GM23338 (cell line): Measurements from ENCODE around the gene GRIK5. TPM values are rescaled to one million over a fixed set of nuclear protein-coding genes. Genes with fewer than 3 reads are reported as not detected.

Source experiments
- ATAC-seq: fragments of 200-7000 bp; cut with Tn5 transposase; 3 replicates; pipeline ENCODE4 v1.9.1; 2020
- DNase-seq: peaks from one replicate; pipeline ENCODE4 v3.0.0-alpha.2; 2015; ENCODE audit warnings: low spot score
- H2AFZ ChIP-seq: fragments of 200-600 bp; sonication (generic); 2 replicates; pipeline ENCODE4 v1.8.0; 2016; ENCODE audit warnings: antibody characterized with exemption, mild to moderate bottlenecking, moderate library complexity
- H3F3A ChIP-seq: fragments of 200-600 bp; sonication (generic); replicated peaks from 2 replicates; pipeline ENCODE4 v1.8.0; 2017; ENCODE audit warnings: antibody characterized with exemption, mixed run types, low read depth
- H3K27ac ChIP-seq: fragments of 200-600 bp; sonication (generic); 2 replicates; pipeline ENCODE4 v1.6.1; 2016; ENCODE audit warnings: low read depth
- H3K27me3 ChIP-seq: fragments of 200-600 bp; sonication (generic); 2 replicates; pipeline ENCODE4 v1.8.0; 2016; ENCODE audit warnings: mild to moderate bottlenecking, mixed run types, moderate library complexity; ENCODE audit not compliant: insufficient read depth
- H3K36me3 ChIP-seq: fragments of 200-600 bp; sonication (generic); 2 replicates; pipeline ENCODE4 v1.8.0; 2016; ENCODE audit warnings: mild to moderate bottlenecking; ENCODE audit not compliant: insufficient read depth
- H3K4me1 ChIP-seq: fragments of 200-600 bp; sonication (generic); 2 replicates; pipeline ENCODE4 v1.8.0; 2016; ENCODE audit warnings: mild to moderate bottlenecking, moderate library complexity; ENCODE audit not compliant: insufficient read depth
- H3K4me2 ChIP-seq: fragments of 200-600 bp; sonication (generic); 2 replicates; pipeline ENCODE4 v1.7.1; 2017; ENCODE audit warnings: mixed run types
- H3K4me3 ChIP-seq: fragments of 200-600 bp; sonication (generic); 2 replicates; pipeline ENCODE4 v1.6.1; 2016; ENCODE audit warnings: mixed run types
- H3K79me2 ChIP-seq: fragments of 200-600 bp; sonication (generic); replicated peaks from 2 replicates; pipeline ENCODE4 v1.8.0; 2017; ENCODE audit warnings: mild to moderate bottlenecking; ENCODE audit not compliant: insufficient read depth
- H3K9me2 ChIP-seq: fragments of 200-600 bp; sonication (generic); 2 replicates; pipeline ENCODE4 v1.8.0; 2017; ENCODE audit not compliant: insufficient read depth
- H4K20me1 ChIP-seq: fragments of 200-600 bp; sonication (generic); replicated peaks from 2 replicates; pipeline ENCODE4 v1.8.0; 2017; ENCODE audit warnings: mild to moderate bottlenecking; ENCODE audit not compliant: insufficient read depth
- H3K27ac Mint-ChIP-seq: 2 replicates; pipeline ENCODE4 v1.8.0; 2020; ENCODE audit warnings: inconsistent platforms, mild to moderate bottlenecking, moderate library complexity, mixed read lengths
- H3K27me3 Mint-ChIP-seq: 3 replicates; pipeline ENCODE4 v1.8.0; 2022; ENCODE audit warnings: low read depth, mild to moderate bottlenecking, moderate library complexity, mixed read lengths, inconsistent platforms; ENCODE audit not compliant: insufficient read depth, poor library complexity
- H3K36me3 Mint-ChIP-seq: 3 replicates; pipeline ENCODE4 v1.8.0; 2021; ENCODE audit warnings: low read depth, mild to moderate bottlenecking, inconsistent platforms, moderate library complexity, mixed read lengths
- H3K4me1 Mint-ChIP-seq: 3 replicates; pipeline ENCODE4 v1.8.0; 2020; ENCODE audit warnings: mild to moderate bottlenecking, inconsistent platforms, mixed read lengths
- H3K4me3 Mint-ChIP-seq: 3 replicates; pipeline ENCODE4 v1.8.0; 2021; ENCODE audit warnings: moderate library complexity, mild to moderate bottlenecking, inconsistent platforms, mixed read lengths
- H3K9me3 Mint-ChIP-seq: 3 replicates; pipeline ENCODE4 v1.8.0; 2020; ENCODE audit warnings: moderate library complexity, mild to moderate bottlenecking, inconsistent platforms, mixed read lengths
- CREB1 ChIP-seq: fragments of 250-450 bp; sonication (Bioruptor Pico); IDR thresholded peaks from 2 replicates; pipeline ENCODE4 v1.5.0; 2020; ENCODE audit warnings: low read depth, mild to moderate bottlenecking, moderate library complexity
- EZH2phosphoT487 ChIP-seq: fragments of 200-600 bp; sonication (generic); IDR thresholded peaks from one replicate; pipeline ENCODE4 v1.8.1; 2018; ENCODE audit warnings: antibody characterized with exemption; ENCODE audit not compliant: unreplicated experiment
- NANOG ChIP-seq: IDR thresholded peaks from 2 replicates; pipeline ENCODE4 v1.6.1; 2016; ENCODE audit warnings: antibody characterized with exemption, borderline replicate concordance
- STAT1 ChIP-seq: IDR thresholded peaks from one replicate; pipeline ENCODE4 v1.6.1; 2016; ENCODE audit warnings: antibody characterized with exemption; ENCODE audit not compliant: unreplicated experiment
- ZNF114 ChIP-seq: fragments of 250-450 bp; sonication (Bioruptor Pico); IDR thresholded peaks from 2 replicates; pipeline ENCODE4 v1.5.0; 2020; ENCODE audit warnings: mild to moderate bottlenecking, moderate library complexity
- ZNF331 ChIP-seq: fragments of 250-450 bp; sonication (Bioruptor Pico); IDR thresholded peaks from 2 replicates; pipeline ENCODE4 v1.5.0; 2020; ENCODE audit warnings: low read depth, mild to moderate bottlenecking, moderate library complexity
- polyA plus RNA-seq: library from polyadenylated mRNA; unstranded; fragments of >200 nt; fragmentation: Nextera tagmentation; extraction: Ambion mirVana; gene quantifications from 2 replicates; pipeline ENCODE4 v1.2.1, GENCODE V29; 2016
- total RNA-seq: library from RNA; depleted of rRNA; stranded (reverse); fragments of >200 nt; shearing (Covaris generic); gene quantifications from 2 replicates; pipeline ENCODE4 v1.2.3, GENCODE V29; 2014
- TF ChIP-seq, protein P1 (sequence below): fragments of 250-450 bp; sonication (Bioruptor Pico); IDR thresholded peaks from 2 replicates; pipeline ENCODE4 v1.5.0; 2020; ENCODE audit warnings: mild to moderate bottlenecking, moderate library complexity
- TF ChIP-seq, protein P2 (sequence below): IDR thresholded peaks from one replicate; pipeline ENCODE4 v1.6.1; 2018; ENCODE audit warnings: antibody characterized with exemption; ENCODE audit not compliant: unreplicated experiment
- TF ChIP-seq, protein P3 (sequence below), 2 experiments: fragments of 200-600 bp in 1 of 2; sonication (generic) in 1 of 2; conservative IDR thresholded peaks; 2 replicates each; pipeline versions ENCODE4 v1.5.1 to v1.6.1; 2016 to 2017; ENCODE audit warnings: antibody characterized with exemption in 2 of 2, low read depth in 2 of 2, mild to moderate bottlenecking in 2 of 2, moderate library complexity in 1 of 2

GRIK5 gene
- total and polyA plus RNA-seq, 2 experiments from 2014 or later, result 5.1 to 42.5 TPM

DNA sequence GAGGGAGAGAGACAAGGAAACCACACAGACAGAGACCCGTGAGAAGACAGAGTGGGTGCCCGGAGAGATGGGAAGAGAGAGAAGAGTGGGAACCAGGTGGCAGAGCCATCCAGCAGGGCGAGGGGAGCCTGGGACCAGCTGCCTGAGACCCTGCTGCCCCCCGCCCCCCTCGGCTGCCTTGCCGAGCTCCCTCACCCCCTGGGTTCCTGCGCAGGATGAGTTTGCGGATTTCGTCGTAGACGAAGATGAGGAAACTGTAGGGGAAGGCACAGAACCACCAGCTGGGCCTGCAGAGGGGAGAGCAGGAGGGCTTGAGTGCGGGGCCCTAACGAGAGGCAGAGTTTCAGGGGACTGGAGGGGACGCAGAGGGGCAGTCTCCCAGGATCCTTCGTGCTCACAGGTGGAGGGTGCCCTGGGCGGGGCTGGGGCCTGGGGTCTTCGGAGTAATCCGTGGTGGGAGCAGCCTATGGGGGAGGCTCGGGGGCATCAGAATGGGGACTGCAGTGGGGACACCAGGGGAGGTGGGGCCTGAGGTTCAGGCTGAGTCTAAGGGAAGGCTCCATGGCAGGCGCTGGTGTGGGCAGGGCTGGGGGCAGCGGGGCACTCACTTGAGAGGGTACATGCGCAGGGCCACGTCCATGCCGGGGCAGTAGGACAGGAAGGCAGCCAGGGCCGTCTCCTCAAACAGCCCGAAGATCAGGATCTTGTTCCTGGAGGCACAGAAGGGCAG, 102.8 kb downstream of the GRIK5 start (continued):
- TF ChIP-seq, protein P1, sequence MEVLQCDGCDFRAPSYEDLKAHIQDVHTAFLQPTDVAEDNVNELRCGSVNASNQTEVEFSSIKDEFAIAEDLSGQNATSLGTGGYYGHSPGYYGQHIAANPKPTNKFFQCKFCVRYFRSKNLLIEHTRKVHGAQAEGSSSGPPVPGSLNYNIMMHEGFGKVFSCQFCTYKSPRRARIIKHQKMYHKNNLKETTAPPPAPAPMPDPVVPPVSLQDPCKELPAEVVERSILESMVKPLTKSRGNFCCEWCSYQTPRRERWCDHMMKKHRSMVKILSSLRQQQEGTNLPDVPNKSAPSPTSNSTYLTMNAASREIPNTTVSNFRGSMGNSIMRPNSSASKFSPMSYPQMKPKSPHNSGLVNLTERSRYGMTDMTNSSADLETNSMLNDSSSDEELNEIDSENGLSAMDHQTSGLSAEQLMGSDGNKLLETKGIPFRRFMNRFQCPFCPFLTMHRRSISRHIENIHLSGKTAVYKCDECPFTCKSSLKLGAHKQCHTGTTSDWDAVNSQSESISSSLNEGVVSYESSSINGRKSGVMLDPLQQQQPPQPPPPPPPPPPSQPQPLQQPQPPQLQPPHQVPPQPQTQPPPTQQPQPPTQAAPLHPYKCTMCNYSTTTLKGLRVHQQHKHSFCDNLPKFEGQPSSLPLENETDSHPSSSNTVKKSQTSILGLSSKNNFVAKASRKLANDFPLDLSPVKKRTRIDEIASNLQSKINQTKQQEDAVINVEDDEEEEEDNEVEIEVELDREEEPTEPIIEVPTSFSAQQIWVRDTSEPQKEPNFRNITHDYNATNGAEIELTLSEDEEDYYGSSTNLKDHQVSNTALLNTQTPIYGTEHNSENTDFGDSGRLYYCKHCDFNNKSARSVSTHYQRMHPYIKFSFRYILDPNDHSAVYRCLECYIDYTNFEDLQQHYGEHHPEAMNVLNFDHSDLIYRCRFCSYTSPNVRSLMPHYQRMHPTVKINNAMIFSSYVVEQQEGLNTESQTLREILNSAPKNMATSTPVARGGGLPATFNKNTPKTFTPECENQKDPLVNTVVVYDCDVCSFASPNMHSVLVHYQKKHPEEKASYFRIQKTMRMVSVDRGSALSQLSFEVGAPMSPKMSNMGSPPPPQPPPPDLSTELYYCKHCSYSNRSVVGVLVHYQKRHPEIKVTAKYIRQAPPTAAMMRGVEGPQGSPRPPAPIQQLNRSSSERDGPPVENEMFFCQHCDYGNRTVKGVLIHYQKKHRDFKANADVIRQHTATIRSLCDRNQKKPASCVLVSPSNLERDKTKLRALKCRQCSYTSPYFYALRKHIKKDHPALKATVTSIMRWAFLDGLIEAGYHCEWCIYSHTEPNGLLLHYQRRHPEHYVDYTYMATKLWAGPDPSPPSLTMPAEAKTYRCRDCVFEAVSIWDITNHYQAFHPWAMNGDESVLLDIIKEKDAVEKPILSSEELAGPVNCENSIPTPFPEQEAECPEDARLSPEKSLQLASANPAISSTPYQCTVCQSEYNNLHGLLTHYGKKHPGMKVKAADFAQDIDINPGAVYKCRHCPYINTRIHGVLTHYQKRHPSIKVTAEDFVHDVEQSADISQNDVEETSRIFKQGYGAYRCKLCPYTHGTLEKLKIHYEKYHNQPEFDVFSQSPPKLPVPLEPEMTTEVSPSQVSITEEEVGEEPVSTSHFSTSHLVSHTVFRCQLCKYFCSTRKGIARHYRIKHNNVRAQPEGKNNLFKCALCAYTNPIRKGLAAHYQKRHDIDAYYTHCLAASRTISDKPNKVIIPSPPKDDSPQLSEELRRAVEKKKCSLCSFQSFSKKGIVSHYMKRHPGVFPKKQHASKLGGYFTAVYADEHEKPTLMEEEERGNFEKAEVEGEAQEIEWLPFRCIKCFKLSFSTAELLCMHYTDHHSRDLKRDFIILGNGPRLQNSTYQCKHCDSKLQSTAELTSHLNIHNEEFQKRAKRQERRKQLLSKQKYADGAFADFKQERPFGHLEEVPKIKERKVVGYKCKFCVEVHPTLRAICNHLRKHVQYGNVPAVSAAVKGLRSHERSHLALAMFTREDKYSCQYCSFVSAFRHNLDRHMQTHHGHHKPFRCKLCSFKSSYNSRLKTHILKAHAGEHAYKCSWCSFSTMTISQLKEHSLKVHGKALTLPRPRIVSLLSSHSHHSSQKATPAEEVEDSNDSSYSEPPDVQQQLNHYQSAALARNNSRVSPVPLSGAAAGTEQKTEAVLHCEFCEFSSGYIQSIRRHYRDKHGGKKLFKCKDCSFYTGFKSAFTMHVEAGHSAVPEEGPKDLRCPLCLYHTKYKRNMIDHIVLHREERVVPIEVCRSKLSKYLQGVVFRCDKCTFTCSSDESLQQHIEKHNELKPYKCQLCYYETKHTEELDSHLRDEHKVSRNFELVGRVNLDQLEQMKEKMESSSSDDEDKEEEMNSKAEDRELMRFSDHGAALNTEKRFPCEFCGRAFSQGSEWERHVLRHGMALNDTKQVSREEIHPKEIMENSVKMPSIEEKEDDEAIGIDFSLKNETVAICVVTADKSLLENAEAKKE, result no peak
- TF ChIP-seq, protein P2, sequence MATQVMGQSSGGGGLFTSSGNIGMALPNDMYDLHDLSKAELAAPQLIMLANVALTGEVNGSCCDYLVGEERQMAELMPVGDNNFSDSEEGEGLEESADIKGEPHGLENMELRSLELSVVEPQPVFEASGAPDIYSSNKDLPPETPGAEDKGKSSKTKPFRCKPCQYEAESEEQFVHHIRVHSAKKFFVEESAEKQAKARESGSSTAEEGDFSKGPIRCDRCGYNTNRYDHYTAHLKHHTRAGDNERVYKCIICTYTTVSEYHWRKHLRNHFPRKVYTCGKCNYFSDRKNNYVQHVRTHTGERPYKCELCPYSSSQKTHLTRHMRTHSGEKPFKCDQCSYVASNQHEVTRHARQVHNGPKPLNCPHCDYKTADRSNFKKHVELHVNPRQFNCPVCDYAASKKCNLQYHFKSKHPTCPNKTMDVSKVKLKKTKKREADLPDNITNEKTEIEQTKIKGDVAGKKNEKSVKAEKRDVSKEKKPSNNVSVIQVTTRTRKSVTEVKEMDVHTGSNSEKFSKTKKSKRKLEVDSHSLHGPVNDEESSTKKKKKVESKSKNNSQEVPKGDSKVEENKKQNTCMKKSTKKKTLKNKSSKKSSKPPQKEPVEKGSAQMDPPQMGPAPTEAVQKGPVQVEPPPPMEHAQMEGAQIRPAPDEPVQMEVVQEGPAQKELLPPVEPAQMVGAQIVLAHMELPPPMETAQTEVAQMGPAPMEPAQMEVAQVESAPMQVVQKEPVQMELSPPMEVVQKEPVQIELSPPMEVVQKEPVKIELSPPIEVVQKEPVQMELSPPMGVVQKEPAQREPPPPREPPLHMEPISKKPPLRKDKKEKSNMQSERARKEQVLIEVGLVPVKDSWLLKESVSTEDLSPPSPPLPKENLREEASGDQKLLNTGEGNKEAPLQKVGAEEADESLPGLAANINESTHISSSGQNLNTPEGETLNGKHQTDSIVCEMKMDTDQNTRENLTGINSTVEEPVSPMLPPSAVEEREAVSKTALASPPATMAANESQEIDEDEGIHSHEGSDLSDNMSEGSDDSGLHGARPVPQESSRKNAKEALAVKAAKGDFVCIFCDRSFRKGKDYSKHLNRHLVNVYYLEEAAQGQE, result no peak

DNA sequence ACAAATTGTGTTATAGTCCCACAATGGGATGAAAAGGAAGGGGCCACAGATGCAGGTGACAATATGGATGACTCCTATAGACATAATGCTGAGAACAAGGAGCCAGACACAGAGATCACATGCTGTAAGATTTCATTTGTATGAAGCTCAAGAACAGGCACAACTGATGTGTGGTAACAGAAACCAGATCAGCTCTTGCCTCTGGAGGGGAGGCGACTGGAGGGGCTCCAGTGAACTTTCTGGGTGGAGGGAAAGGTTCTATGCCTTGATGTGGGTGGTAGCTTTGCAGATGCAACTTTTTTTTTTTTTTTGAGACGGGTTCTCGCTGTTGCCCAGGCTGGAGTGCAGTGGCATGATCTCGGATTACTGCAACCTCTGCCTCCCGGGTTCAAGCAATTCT, 104.9 kb downstream of the GRIK5 start:
- no peaks in the 10 kb centered on the region for H3K27me3 ChIP-seq
- no peaks in the 10 kb centered on the region for H4K20me1 ChIP-seq
- H3K4me3 ChIP-seq, result no peak overlapping the region
- 0 out of 2 replicates have a peak, but pooled peaks cover 3% of the 10 kb centered on the region for H3F3A ChIP-seq
- no peaks in the 10 kb centered on the region for H3K4me1 ChIP-seq
- Mint-ChIP-seq H3K27me3 (peaks cover 12% of the 10 kb centered on the region), H3K36me3 (peaks cover 10% of the 10 kb centered on the region; the same call in 1 of the 3 replicates), H3K27ac (no peak overlapping the region), H3K9me3 (no peaks in the 10 kb centered on the region; the same call in 2 of the 3 replicates), H3K4me3 (no peak overlapping the region), H3K4me1 (peaks cover 3% of the 10 kb centered on the region; the same call in 2 of the 3 replicates)
- DNase-seq (no peak), ATAC-seq (no peak)
- H3K27ac ChIP-seq, result no peak overlapping the region
- no peak overlapping the region for H3K4me2 ChIP-seq
- H3K79me2 ChIP-seq, result no peaks in the 10 kb centered on the region
- no peaks in the 10 kb centered on the region for H3K9me2 ChIP-seq
- no peak overlapping the region for H2AFZ ChIP-seq
- H3K36me3 ChIP-seq, result no peaks in the 10 kb centered on the region
- TF ChIP-seq NANOG (no peak), CREB1 (no peak), ZNF114 (CRISPR knock-in tag) (no peak), STAT1 (no peak), EZH2phosphoT487 (no peak), ZNF331 (CRISPR knock-in tag) (no peak)
- TF ChIP-seq, protein P2, result no peak
- TF ChIP-seq, protein P3, sequence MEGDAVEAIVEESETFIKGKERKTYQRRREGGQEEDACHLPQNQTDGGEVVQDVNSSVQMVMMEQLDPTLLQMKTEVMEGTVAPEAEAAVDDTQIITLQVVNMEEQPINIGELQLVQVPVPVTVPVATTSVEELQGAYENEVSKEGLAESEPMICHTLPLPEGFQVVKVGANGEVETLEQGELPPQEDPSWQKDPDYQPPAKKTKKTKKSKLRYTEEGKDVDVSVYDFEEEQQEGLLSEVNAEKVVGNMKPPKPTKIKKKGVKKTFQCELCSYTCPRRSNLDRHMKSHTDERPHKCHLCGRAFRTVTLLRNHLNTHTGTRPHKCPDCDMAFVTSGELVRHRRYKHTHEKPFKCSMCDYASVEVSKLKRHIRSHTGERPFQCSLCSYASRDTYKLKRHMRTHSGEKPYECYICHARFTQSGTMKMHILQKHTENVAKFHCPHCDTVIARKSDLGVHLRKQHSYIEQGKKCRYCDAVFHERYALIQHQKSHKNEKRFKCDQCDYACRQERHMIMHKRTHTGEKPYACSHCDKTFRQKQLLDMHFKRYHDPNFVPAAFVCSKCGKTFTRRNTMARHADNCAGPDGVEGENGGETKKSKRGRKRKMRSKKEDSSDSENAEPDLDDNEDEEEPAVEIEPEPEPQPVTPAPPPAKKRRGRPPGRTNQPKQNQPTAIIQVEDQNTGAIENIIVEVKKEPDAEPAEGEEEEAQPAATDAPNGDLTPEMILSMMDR (conservative IDR thresholded peaks at IDR 0.05; ENCODE audit: low read depth in 2 of 2), result no peak
